LHCN-M2 (cell line): Measurements from ENCODE around the gene MCM3AP. TPM values are rescaled to one million over a fixed set of nuclear protein-coding genes. Genes with fewer than 3 reads are reported as not detected.

Experiments used
- DNase-seq: peaks from one replicate; pipeline ENCODE4 v3.0.0-alpha.2; 2012; ENCODE audit warnings: low read depth
- total RNA-seq: library from RNA; depleted of rRNA; stranded (reverse); fragments of >200 nt; gene quantifications from 2 replicates; pipeline ENCODE4 v1.2.3, GENCODE V29; 2014

Gene MCM3AP
- total RNA-seq, 1 experiment from 2014 or later = 81.1 TPM

- DNase-seq = no peak
Measured at GRCh38 chr21:46273341-46273740, 12.1 kb downstream of the MCM3AP start.

- no peak for DNase-seq
Measured at GRCh38 chr21:46269466-46269865, 15.9 kb downstream of the MCM3AP start.

GRCh38 chr21:46268371-46268770 lies 17.0 kb downstream of the MCM3AP start:
- no peak for DNase-seq

GRCh38 chr21:46266946-46267345 lies 18.5 kb downstream of the MCM3AP start:
- no peak for DNase-seq

- DNase-seq = no peak
Measured at GRCh38 chr21:46265736-46266525, 19.5 kb downstream of the MCM3AP start.

- DNase-seq = no peak
Measured at GRCh38 chr21:46264690-46265144, 20.7 kb downstream of the MCM3AP start.

GRCh38 chr21:46264046-46264689 lies 21.2 kb downstream of the MCM3AP start:
- no peak for DNase-seq

- DNase-seq = no peak
Measured at GRCh38 chr21:46256501-46256994, 28.9 kb downstream of the MCM3AP start.

- no peak for DNase-seq
Measured at GRCh38 chr21:46255758-46256337, 29.6 kb downstream of the MCM3AP start.

GRCh38 chr21:46255166-46255565 lies 30.2 kb downstream of the MCM3AP start:
- DNase-seq = no peak

GRCh38 chr21:46254208-46254975 lies 31.0 kb downstream of the MCM3AP start:
- DNase-seq = no peak

- peak; percentile 20 for DNase-seq
Measured at GRCh38 chr21:46253610-46254124, 31.7 kb downstream of the MCM3AP start.

GRCh38 chr21:46252840-46253239 lies 32.6 kb downstream of the MCM3AP start:
- no peak for DNase-seq

GRCh38 chr21:46250146-46250725 lies 35.2 kb downstream of the MCM3AP start:
- DNase-seq = no peak

- no peak for DNase-seq
Measured at GRCh38 chr21:46248827-46249226, 36.6 kb downstream of the MCM3AP start.

- no peak for DNase-seq
Measured at GRCh38 chr21:46248422-46248782, 37.0 kb downstream of the MCM3AP start.

GRCh38 chr21:46247699-46248421 lies 37.6 kb downstream of the MCM3AP start:
- DNase-seq = no peak

- no peak for DNase-seq
Measured at GRCh38 chr21:46246345-46246744, 39.1 kb downstream of the MCM3AP start.

- DNase-seq = no peak
Measured at GRCh38 chr21:46245213-46245915, 40.0 kb downstream of the MCM3AP start.

GRCh38 chr21:46244602-46245001 lies 40.8 kb downstream of the MCM3AP start:
- DNase-seq = no peak
